ENCODE measurements around the gene TRMT11. TPM values are rescaled to one million over a fixed set of nuclear protein-coding genes. Genes with fewer than 3 reads are reported as not detected.

Gene TRMT11
- total and polyA plus RNA-seq, 2 of the 8 experiments (the other 6 are each of a cell fraction or from before 2014, with no cell fraction given) = 19.7 to 32.4 TPM

- H4K91ac ChIP-seq (replicated peaks; ENCODE audit: insufficient read length, low read length) = no peak overlapping the region
- TF ChIP-seq RAD21 (IDR thresholded peaks at IDR 0.05 in 1 of 2, conservative IDR thresholded peaks at IDR 0.05 in 1 of 2; ENCODE audit: low read depth in 2 of 2, low read length in 2 of 2) (no peak), JUND (IDR thresholded peaks at IDR 0.05; ENCODE audit: low read length) (no peak), GTF2F1 (IDR thresholded peaks at IDR 0.05; ENCODE audit: borderline replicate concordance, low read depth, low read length) (no peak), RBBP5 (IDR thresholded peaks at IDR 0.05; ENCODE audit: borderline replicate concordance, low read depth, low read length) (no peak), TBP (IDR thresholded peaks at IDR 0.05; ENCODE audit: low read depth, low read length) (no peak), CBX8 (IDR thresholded peaks at IDR 0.05; ENCODE audit: borderline replicate concordance, low read depth, low read length) (no peak), NRF1 (IDR thresholded peaks at IDR 0.05; ENCODE audit: low read depth, low read length) (no peak), KDM4A (IDR thresholded peaks at IDR 0.05; ENCODE audit: low read depth, low read length, severe bottlenecking) (no peak), POLR2AphosphoS5 (IDR thresholded peaks at IDR 0.05; ENCODE audit: low read depth, low read length) (no peak), SIN3A (conservative IDR thresholded peaks at IDR 0.05 in 1 of 2, IDR thresholded peaks at IDR 0.05 in 1 of 2; ENCODE audit: low read depth in 1 of 2, low read length in 2 of 2) (no peak), CEBPB (IDR thresholded peaks at IDR 0.05; ENCODE audit: low read depth, low read length) (no peak), EZH2 (IDR thresholded peaks at IDR 0.05; ENCODE audit: low read depth, low read length, severe bottlenecking) (no peak), BCL11A (IDR thresholded peaks at IDR 0.05; ENCODE audit: low read depth in 2 of 2, low read length in 2 of 2) (no peak), KDM1A (IDR thresholded peaks at IDR 0.05; ENCODE audit: borderline replicate concordance, low read length) (no peak)
Observed at GRCh38 chr6:126030045-126030444, 43.7 kb downstream of the TRMT11 start.

More at GRCh38 chr6:126030045-126030444, 43.7 kb downstream of the TRMT11 start:
- Histone ChIP-seq H3K79me2 (ENCODE audit: control insufficient read depth in 1 of 2, insufficient read depth in 2 of 2, low read length in 2 of 2) (peaks cover 0 to 2% of the 10 kb centered on the region in 2 experiments; a peak in 1 of 4 replicates), H3K4me2 (ENCODE audit: insufficient read depth in 1 of 2, low read depth in 2 of 2, low read length in 2 of 2) (no peak overlapping the region), H3K27me3 (replicated peaks in 1 of 4; ENCODE audit: control insufficient read depth in 3 of 4, extremely low read depth in 1 of 4, insufficient read depth in 3 of 4, low read length in 3 of 4) (no peaks in the 10 kb centered on the region), H4K20me1 (replicated peaks in 1 of 2; ENCODE audit: control insufficient read depth in 1 of 2, insufficient read depth in 2 of 2, low read length in 2 of 2) (no peaks in the 10 kb centered on the region), H4K5ac (ENCODE audit: insufficient read length, low read depth, low read length) (no peak overlapping the region), H3K4me3 (ENCODE audit: extremely low read depth in 1 of 4, insufficient read depth in 2 of 4, low read depth in 3 of 4, low read length in 4 of 4) (no peak overlapping the region), H3K23me2 (ENCODE audit: low read depth, low read length) (no peaks in the 10 kb centered on the region), H2AK5ac (ENCODE audit: low read depth, low read length) (no peak overlapping the region), H4K8ac (ENCODE audit: extremely low read depth, insufficient read depth, low read length) (no peak overlapping the region), H3K9me3 (ENCODE audit: insufficient read depth in 2 of 2, low read depth in 1 of 2, low read length in 1 of 2) (no peaks in the 10 kb centered on the region), H3K23ac (ENCODE audit: insufficient read length) (no peak overlapping the region), H2BK15ac (ENCODE audit: low read length) (no peak overlapping the region), H2BK12ac (ENCODE audit: low read depth, low read length) (no peak overlapping the region), H3K56ac (replicated peaks; ENCODE audit: insufficient read length, low read depth, low read length) (no peak overlapping the region), H3K79me1 (ENCODE audit: low read depth, low read length) (no peaks in the 10 kb centered on the region), H2BK120ac (replicated peaks; ENCODE audit: low read depth, low read length) (no peak overlapping the region), H2BK20ac (ENCODE audit: low read length) (no peak overlapping the region), H3K18ac (ENCODE audit: extremely low read depth, low read length) (no peak overlapping the region), H3K14ac (ENCODE audit: insufficient read length) (no peak overlapping the region), H2AFZ (ENCODE audit: low read length) (no peak overlapping the region), H3K4me1 (replicated peaks in 1 of 4; ENCODE audit: control insufficient read depth in 3 of 4, insufficient read depth in 4 of 4, low read length in 3 of 4) (no peaks in the 10 kb centered on the region), H3K4ac (replicated peaks; ENCODE audit: insufficient read length, low read depth, low read length) (no peak overlapping the region), H3K27ac (ENCODE audit: low read depth, low read length) (no peak overlapping the region), H2BK5ac (ENCODE audit: low read depth, low read length) (no peak overlapping the region), H3K36me3 (ENCODE audit: control insufficient read depth in 2 of 4, insufficient read depth in 4 of 4, low read length in 3 of 4) (peaks cover 0 to 21% (median 1%) of the 10 kb centered on the region in 4 experiments; a peak in 4 of 8 replicates), H3K9ac (replicated peaks in 1 of 4; ENCODE audit: extremely low read depth in 1 of 4, low read depth in 3 of 4, low read length in 3 of 4) (no peak overlapping the region)
- FAIRE-seq (no peak), DNase-seq (ENCODE audit: low read depth in 1 of 2, low spot score in 2 of 2) (no peak)
- ChIA-PET CTCF (ENCODE audit: partially characterized antibody) (no interaction called here), POLR2A (ENCODE audit: partially characterized antibody) (no interaction called here)
- WGBS, 2 experiments (ENCODE audit: extremely low coverage in 1 of 2, insufficient coverage in 1 of 2, insufficient read length in 1 of 2, insufficient replicate concordance in 2 of 2, low coverage in 1 of 2, low lambda C conversion rate in 2 of 2, missing lambda C conversion rate in 1 of 2) = 97% methylated on average over 2 of the region's 2 CpGs; no CpG with 5 or more reads in 1 of the 2 experiments
